NB4 (cell line): ENCODE measurements around the gene TMEM184A.

Experiments used
- DNase-seq: peaks from one replicate; pipeline ENCODE4 v3.0.0; 2010; ENCODE audit warnings: low read depth
- H3K4me3 ChIP-seq: one replicate; pipeline ENCODE4 v1.5.1; 2011; ENCODE audit warnings: mild to moderate bottlenecking, low read depth, low read length, moderate library complexity
- MAX ChIP-seq: IDR thresholded peaks from 2 replicates; pipeline ENCODE4 v1.6.1; 2011; ENCODE audit warnings: low read depth, low read length
- MYC ChIP-seq: IDR thresholded peaks from 2 replicates; pipeline ENCODE4 v1.6.1; 2011; ENCODE audit warnings: low read depth, low read length
- POLR2A ChIP-seq: IDR thresholded peaks from 2 replicates; pipeline ENCODE4 v1.6.1; 2011; ENCODE audit warnings: mild to moderate bottlenecking; ENCODE audit not compliant: insufficient read length; ENCODE audit errors: extremely low read depth
- TF ChIP-seq, protein P1 (sequence below): IDR thresholded peaks from one replicate; pipeline ENCODE4 v1.5.1; 2012; ENCODE audit warnings: low read depth, low read length

The TMEM184A gene

GRCh38 chr7:1564603-1565022 lies 8.6 kb upstream of the TMEM184A start:
- TF ChIP-seq MAX: no peak
- no peak for TF ChIP-seq POLR2A
- TF ChIP-seq MYC: no peak
- TF ChIP-seq, protein P1, sequence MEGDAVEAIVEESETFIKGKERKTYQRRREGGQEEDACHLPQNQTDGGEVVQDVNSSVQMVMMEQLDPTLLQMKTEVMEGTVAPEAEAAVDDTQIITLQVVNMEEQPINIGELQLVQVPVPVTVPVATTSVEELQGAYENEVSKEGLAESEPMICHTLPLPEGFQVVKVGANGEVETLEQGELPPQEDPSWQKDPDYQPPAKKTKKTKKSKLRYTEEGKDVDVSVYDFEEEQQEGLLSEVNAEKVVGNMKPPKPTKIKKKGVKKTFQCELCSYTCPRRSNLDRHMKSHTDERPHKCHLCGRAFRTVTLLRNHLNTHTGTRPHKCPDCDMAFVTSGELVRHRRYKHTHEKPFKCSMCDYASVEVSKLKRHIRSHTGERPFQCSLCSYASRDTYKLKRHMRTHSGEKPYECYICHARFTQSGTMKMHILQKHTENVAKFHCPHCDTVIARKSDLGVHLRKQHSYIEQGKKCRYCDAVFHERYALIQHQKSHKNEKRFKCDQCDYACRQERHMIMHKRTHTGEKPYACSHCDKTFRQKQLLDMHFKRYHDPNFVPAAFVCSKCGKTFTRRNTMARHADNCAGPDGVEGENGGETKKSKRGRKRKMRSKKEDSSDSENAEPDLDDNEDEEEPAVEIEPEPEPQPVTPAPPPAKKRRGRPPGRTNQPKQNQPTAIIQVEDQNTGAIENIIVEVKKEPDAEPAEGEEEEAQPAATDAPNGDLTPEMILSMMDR: no peak
- DNase-seq: no peak
- no peak overlapping the region for H3K4me3 ChIP-seq

- DNase-seq: no peak
- TF ChIP-seq, protein P1: no peak
- TF ChIP-seq POLR2A: no peak
- no peak for TF ChIP-seq MYC
- no peak for TF ChIP-seq MAX
- no peak overlapping the region for H3K4me3 ChIP-seq
These were observed 8.1 kb upstream of the TMEM184A start for GRCh38 chr7:1563981-1564602.

DNA sequence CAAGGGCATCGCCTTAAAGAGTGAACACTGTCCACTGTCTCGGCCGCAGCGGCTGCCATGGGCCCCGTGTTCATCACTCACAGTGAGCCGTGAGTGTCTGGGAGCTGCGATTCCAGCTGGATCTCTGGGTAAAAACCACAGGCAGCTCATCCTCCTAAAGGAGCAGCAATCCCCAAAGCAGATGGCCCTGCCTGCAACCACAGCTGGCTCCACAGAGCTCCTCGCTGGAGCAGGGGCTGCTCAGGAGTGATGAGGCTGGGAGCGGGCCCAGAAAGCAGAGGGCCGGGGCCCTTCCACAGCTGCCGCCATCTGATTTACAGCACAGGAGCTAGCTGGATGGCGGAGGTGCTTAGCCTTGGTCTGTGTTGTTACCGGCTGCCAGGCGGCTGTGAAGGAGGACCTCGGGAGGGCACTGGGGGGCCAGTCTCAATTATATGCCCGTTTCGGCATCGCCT lies 6.6 kb upstream of the TMEM184A start:
- H3K4me3 ChIP-seq: no peak overlapping the region
- TF ChIP-seq MAX (no peak), POLR2A (no peak), MYC (no peak)
- TF ChIP-seq, protein P1: no peak
- no peak for DNase-seq

- no peak for DNase-seq
- H3K4me3 ChIP-seq: no peak overlapping the region
- TF ChIP-seq, protein P1: no peak
- TF ChIP-seq MYC (no peak), MAX (no peak), POLR2A (no peak)
These were observed 6.1 kb upstream of the TMEM184A start for GRCh38 chr7:1562116-1562515.

GRCh38 chr7:1561036-1561940 lies 5.3 kb upstream of the TMEM184A start:
- no peak overlapping the region for H3K4me3 ChIP-seq
- TF ChIP-seq MAX (no peak), POLR2A (no peak), MYC (no peak)
- TF ChIP-seq, protein P1: no peak
- DNase-seq: no peak
